Measurements from ENCODE around the gene SSTR3. TPM values are rescaled to one million over a fixed set of nuclear protein-coding genes. Genes with fewer than 3 reads are reported as not detected.

Gene SSTR3
- total and polyA plus RNA-seq, 2 of the 4 experiments (the other 2 are of a cell fraction): under 0.01 to 0.07 TPM

DNA sequence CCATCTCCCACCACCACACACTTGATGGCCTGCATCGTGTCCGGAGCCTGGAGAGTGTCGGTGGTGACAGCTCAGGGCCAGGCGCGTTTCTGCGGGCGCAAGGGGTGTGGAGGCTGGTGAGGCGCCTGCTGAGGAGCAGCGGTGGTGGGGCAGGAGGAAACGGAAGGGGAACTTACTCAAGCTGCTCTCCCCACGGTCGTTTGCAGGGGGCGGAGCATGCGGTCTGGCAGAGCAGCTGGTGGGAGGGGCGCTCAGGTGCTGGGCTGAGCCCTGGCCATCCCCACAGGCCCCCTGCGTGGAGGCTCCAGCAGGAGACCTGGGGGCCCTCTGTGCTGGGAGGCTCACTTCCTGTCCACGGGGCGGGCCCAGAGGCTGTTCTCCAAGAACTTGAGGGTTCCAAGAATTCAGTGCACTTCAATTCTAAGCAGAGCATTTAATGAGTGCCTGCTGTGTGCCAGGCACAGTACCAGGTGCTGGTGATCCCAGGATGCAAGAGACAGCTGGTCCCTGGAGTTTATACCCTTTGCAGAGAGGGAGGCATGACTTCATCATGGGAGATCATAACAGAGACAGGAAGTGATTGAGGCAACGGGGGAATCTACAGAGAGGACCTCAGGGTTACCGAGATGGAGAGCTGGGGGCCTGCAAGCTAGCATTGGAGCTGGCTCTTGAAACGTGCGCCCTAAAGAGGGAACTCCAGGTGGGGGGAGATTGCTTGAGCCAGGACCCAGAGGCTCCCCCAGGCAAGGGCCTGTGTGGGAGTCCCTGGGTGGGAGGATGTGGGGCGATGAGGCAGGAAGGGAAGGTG is 32.0 kb upstream of the SSTR3 start, which contains the start of gene RAC2:
RAC2 (minus strand) TSS at position 156 of the 808 bp plus-strand sequence; CDS start at position 35, 121 bp downstream.
- Histone ChIP-seq H3K56ac (ENCODE audit: extremely low read depth, insufficient read depth, low read length) (no peak within 1 kb of the TSS), H3K9me1 (ENCODE audit: insufficient read depth, low read length) (peaks cover 3% of the 10 kb centered on the region), H3K4me3 (ENCODE audit: insufficient read depth, low read depth, low read length) (peak within 1 kb of the TSS; percentile 34), H2BK15ac (ENCODE audit: low read depth, low read length) (peak within 1 kb of the TSS; percentile 81; the same call in 2 of the 3 replicates), H3K27me3 (ENCODE audit: control insufficient read depth, insufficient read depth, low read length) (no peaks in the 10 kb centered on the region), H4K20me1 (ENCODE audit: insufficient read depth, low read length) (no peaks in the 10 kb centered on the region), H3K18ac (ENCODE audit: low read depth, low read length) (peak within 1 kb of the TSS; percentile 15; the same call in 1 of the 2 replicates), H3K4me2 (ENCODE audit: low read depth, low read length) (peak within 1 kb of the TSS; percentile 78), H2AK9ac (replicated peaks; ENCODE audit: low read depth, low read length, poor library complexity) (peak within 1 kb of the TSS; percentile 86), H3K14ac (replicated peaks; ENCODE audit: low read depth, low read length) (peak within 1 kb of the TSS; percentile 89), H2BK20ac (ENCODE audit: low read depth, low read length) (peak within 1 kb of the TSS; percentile 21; the same call in 1 of the 2 replicates), H3K36me3 (ENCODE audit: control insufficient read depth, insufficient read depth, low read length) (no peaks in the 10 kb centered on the region), H3K9ac (ENCODE audit: low read depth, low read length) (peak within 1 kb of the TSS; percentile 33), H2BK120ac (ENCODE audit: low read depth, low read length) (peak within 1 kb of the TSS; percentile 66), H4K5ac (ENCODE audit: low read depth, low read length) (peak within 1 kb of the TSS; percentile 19), H3K79me1 (ENCODE audit: low read depth in 1 of 2, low read length in 2 of 2) (peaks cover 8 to 21% of the 10 kb centered on the region in 2 experiments; a peak in 3 of 4 replicates), H3K27ac (ENCODE audit: insufficient read depth, low read length) (no peak within 1 kb of the TSS; the same call in 1 of the 2 replicates), H2BK5ac (ENCODE audit: low read depth, low read length, poor library complexity, severe bottlenecking) (peak within 1 kb of the TSS; percentile 12), H2AK5ac (ENCODE audit: low read depth, low read length) (peak within 1 kb of the TSS; percentile 95), H3K9me3 (ENCODE audit: control insufficient read depth, insufficient read depth, low read length) (no peaks in the 10 kb centered on the region), H4K91ac (ENCODE audit: insufficient read depth, low read depth, low read length) (peak within 1 kb of the TSS; percentile 81), H4K8ac (ENCODE audit: low read depth in 2 of 2, low read length in 2 of 2) (peak within 1 kb of the TSS; percentile 62 to 91), H3K23ac (ENCODE audit: low read depth, low read length) (peak within 1 kb of the TSS; percentile 20; the same call in 1 of the 2 replicates), H3K4ac (ENCODE audit: low read depth, low read length) (peak within 1 kb of the TSS; percentile 88), H2AFZ (replicated peaks; ENCODE audit: low read length, poor library complexity) (peak within 1 kb of the TSS; percentile 95), H3K4me1 (ENCODE audit: control insufficient read depth, insufficient read depth, low read length) (peaks cover 14% of the 10 kb centered on the region)
- intact Hi-C loops (cut with micrococcal nuclease) (no loop called here), dilution Hi-C loops (cut with HindIII; ENCODE audit: low sequenced_read_pairs, unreplicated experiment) (no loop called here), in situ Hi-C loops (cut with MboI; ENCODE audit: low sequenced_read_pairs) (no loop called here)
- 30% methylated on average over 8 of the region's 23 CpGs; no CpG with 5 or more reads in 1 of the 2 experiments for WGBS, 2 experiments (ENCODE audit: extremely low coverage in 2 of 2, insufficient read length in 1 of 2)
- ChIA-PET POLR2A (ENCODE audit: unreplicated experiment) (no interaction called here), CTCF (no interaction called here)
- ATAC-seq (ENCODE audit: low read depth) (peak; percentile 80), DNase-seq (peak; percentile 57)
- BruUV-seq (replicated peaks): no TSS peak
- TF ChIP-seq BHLHE40 (IDR thresholded peaks at IDR 0.05; ENCODE audit: low read depth, low read length) (no peak), POLR2A (IDR thresholded peaks at IDR 0.05; ENCODE audit: low read depth, low read length) (no peak), CEBPB (IDR thresholded peaks at IDR 0.05; ENCODE audit: low read depth, low read length) (no peak), FOS (IDR thresholded peaks at IDR 0.05; ENCODE audit: low read depth, low read length) (no peak), MAFK (IDR thresholded peaks at IDR 0.05; ENCODE audit: low read depth, low read length) (no peak), RFX5 (IDR thresholded peaks at IDR 0.05; ENCODE audit: low read depth, low read length) (no peak), NFE2L2 (IDR thresholded peaks at IDR 0.05; ENCODE audit: low read depth, low read length) (no peak), MXI1 (IDR thresholded peaks at IDR 0.05; ENCODE audit: borderline replicate concordance, low read depth, low read length) (no peak), RAD21 (IDR thresholded peaks at IDR 0.05; ENCODE audit: low read length) (no peak), MAZ (IDR thresholded peaks at IDR 0.05; ENCODE audit: borderline replicate concordance, low read depth, low read length) (no peak), SMC3 (IDR thresholded peaks at IDR 0.05; ENCODE audit: low read depth, low read length) (no peak), RCOR1 (IDR thresholded peaks at IDR 0.05; ENCODE audit: insufficient replicate concordance, low read length) (no peak)
- TF ChIP-seq, protein P1, sequence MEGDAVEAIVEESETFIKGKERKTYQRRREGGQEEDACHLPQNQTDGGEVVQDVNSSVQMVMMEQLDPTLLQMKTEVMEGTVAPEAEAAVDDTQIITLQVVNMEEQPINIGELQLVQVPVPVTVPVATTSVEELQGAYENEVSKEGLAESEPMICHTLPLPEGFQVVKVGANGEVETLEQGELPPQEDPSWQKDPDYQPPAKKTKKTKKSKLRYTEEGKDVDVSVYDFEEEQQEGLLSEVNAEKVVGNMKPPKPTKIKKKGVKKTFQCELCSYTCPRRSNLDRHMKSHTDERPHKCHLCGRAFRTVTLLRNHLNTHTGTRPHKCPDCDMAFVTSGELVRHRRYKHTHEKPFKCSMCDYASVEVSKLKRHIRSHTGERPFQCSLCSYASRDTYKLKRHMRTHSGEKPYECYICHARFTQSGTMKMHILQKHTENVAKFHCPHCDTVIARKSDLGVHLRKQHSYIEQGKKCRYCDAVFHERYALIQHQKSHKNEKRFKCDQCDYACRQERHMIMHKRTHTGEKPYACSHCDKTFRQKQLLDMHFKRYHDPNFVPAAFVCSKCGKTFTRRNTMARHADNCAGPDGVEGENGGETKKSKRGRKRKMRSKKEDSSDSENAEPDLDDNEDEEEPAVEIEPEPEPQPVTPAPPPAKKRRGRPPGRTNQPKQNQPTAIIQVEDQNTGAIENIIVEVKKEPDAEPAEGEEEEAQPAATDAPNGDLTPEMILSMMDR (conservative IDR thresholded peaks at IDR 0.05; ENCODE audit: low read depth, low read length): no peak
- TF ChIP-seq, protein P2, sequence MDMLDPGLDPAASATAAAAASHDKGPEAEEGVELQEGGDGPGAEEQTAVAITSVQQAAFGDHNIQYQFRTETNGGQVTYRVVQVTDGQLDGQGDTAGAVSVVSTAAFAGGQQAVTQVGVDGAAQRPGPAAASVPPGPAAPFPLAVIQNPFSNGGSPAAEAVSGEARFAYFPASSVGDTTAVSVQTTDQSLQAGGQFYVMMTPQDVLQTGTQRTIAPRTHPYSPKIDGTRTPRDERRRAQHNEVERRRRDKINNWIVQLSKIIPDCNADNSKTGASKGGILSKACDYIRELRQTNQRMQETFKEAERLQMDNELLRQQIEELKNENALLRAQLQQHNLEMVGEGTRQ (IDR thresholded peaks at IDR 0.05; ENCODE audit: low read depth, low read length): no peak
